ENCODE results near the gene MSI2. TPM values are rescaled to one million over a fixed set of nuclear protein-coding genes. Genes with fewer than 3 reads are reported as not detected.

The MSI2 gene
- total and polyA plus RNA-seq, 2 donors (not counting 3 experiments of a cell fraction or from before 2014, with no cell fraction given), result 20.9 to 59.3 TPM

DNA sequence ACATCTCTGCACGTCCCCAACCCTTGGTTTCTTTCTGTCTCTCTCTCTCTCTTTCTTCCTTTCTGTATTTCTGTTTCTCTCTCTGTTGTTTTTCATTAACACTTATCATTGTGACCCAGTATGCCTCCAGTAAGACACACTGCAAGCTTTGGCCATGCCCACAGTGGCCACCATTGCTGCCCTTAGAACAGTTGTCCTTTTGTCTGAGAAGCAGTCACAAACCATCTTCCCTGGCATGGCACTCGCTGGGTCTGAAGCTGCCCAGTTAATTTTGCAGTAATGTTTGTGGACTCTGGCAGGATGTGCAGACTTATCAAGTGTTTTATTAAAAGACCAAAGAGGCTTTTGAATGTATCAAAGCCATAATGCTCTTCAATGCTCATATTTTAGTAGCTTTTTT is 146.9 kb downstream of the MSI2 start:
- Histone ChIP-seq H3K27me3 (ENCODE audit: control insufficient read depth in 2 of 2, insufficient read depth in 2 of 2, low read length in 2 of 2) (no peaks in the 10 kb centered on the region), H3K9me1 (replicated peaks; ENCODE audit: control insufficient read depth, extremely low read depth, insufficient read depth, low read length) (no peaks in the 10 kb centered on the region), H2AFZ (ENCODE audit: low read depth, low read length) (no peak overlapping the region), H3K27ac (ENCODE audit: insufficient read depth, low read depth, low read length) (no peak overlapping the region), H3K36me3 (ENCODE audit: control insufficient read depth in 2 of 2, extremely low read depth in 1 of 2, insufficient read depth in 2 of 2, low read length in 2 of 2) (no peaks in the 10 kb centered on the region), H3K4me2 (ENCODE audit: insufficient read depth, low read length) (no peak overlapping the region), H3K4me1 (ENCODE audit: control insufficient read depth, extremely low read depth, insufficient read depth, low read length) (no peaks in the 10 kb centered on the region), H3K9ac (replicated peaks; ENCODE audit: extremely low read depth, insufficient read depth, low read length) (no peak overlapping the region), H3K4me3 (replicated peaks in 1 of 3; ENCODE audit: insufficient read depth in 1 of 3, low read depth in 1 of 3, low read length in 3 of 3) (no peak overlapping the region), H3K9me3 (replicated peaks; ENCODE audit: control insufficient read depth, insufficient read depth, low read length) (no peaks in the 10 kb centered on the region), H4K20me1 (replicated peaks; ENCODE audit: control insufficient read depth, extremely low read depth, insufficient read depth, low read length) (no peaks in the 10 kb centered on the region), H3K79me2 (ENCODE audit: control insufficient read depth, insufficient read depth, low read length) (no peaks in the 10 kb centered on the region)
- FAIRE-seq, result no peak
- ChIA-PET CTCF (interaction anchor here (11.1 kb wide), 1 partner anchor 159 kb away, joined by 74 read pairs; no protein-coding TSS in a partner anchor), POLR2A (no interaction called here)
- no TSS peak for BruUV-seq (replicated peaks)
- TF ChIP-seq EZH2 (IDR thresholded peaks at IDR 0.05; ENCODE audit: borderline replicate concordance, low read depth, low read length, severe bottlenecking) (no peak), MYC (IDR thresholded peaks at IDR 0.05; ENCODE audit: low read depth, low read length) (no peak), FOS (IDR thresholded peaks at IDR 0.05; ENCODE audit: borderline replicate concordance, insufficient read depth, low read length) (no peak), POLR2AphosphoS5 (IDR thresholded peaks at IDR 0.05; ENCODE audit: insufficient read depth, low read depth, low read length) (no peak), JUN (IDR thresholded peaks at IDR 0.05; ENCODE audit: borderline replicate concordance, insufficient read depth, insufficient read length, low read depth) (no peak), GATA2 (IDR thresholded peaks at IDR 0.05; ENCODE audit: insufficient read depth, insufficient read length, low read depth, low read length) (no peak), POLR2A (IDR thresholded peaks at IDR 0.05; ENCODE audit: low read depth, low read length) (no peak)
- TF ChIP-seq, protein P1, sequence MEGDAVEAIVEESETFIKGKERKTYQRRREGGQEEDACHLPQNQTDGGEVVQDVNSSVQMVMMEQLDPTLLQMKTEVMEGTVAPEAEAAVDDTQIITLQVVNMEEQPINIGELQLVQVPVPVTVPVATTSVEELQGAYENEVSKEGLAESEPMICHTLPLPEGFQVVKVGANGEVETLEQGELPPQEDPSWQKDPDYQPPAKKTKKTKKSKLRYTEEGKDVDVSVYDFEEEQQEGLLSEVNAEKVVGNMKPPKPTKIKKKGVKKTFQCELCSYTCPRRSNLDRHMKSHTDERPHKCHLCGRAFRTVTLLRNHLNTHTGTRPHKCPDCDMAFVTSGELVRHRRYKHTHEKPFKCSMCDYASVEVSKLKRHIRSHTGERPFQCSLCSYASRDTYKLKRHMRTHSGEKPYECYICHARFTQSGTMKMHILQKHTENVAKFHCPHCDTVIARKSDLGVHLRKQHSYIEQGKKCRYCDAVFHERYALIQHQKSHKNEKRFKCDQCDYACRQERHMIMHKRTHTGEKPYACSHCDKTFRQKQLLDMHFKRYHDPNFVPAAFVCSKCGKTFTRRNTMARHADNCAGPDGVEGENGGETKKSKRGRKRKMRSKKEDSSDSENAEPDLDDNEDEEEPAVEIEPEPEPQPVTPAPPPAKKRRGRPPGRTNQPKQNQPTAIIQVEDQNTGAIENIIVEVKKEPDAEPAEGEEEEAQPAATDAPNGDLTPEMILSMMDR (IDR thresholded peaks at IDR 0.05; ENCODE audit: extremely low read depth in 1 of 2, insufficient read depth in 1 of 2, low read depth in 1 of 2, low read length in 2 of 2), result no peak
- TF ChIP-seq, protein P2, sequence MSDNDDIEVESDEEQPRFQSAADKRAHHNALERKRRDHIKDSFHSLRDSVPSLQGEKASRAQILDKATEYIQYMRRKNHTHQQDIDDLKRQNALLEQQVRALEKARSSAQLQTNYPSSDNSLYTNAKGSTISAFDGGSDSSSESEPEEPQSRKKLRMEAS (IDR thresholded peaks at IDR 0.05; ENCODE audit: insufficient read depth, insufficient read length), result no peak
- intact Hi-C loops (cut with micrococcal nuclease) (no loop called here), dilution Hi-C loops (cut with MboI; ENCODE audit: extremely low pct_ligation_motif_present, low sequenced_read_pairs) (no loop called here)
- no peak for DNase-seq (ENCODE audit: low read depth, low spot score)

Measured in endothelial cell of umbilical vein (primary cell).